Muscle of arm (tissue), 14 donors: ENCODE measurements around the gene R3HDM2. TPM values are rescaled to one million over a fixed set of nuclear protein-coding genes. Genes with fewer than 3 reads are reported as not detected.

ENCODE experiments used
- DNase-seq: peaks from one replicate; pipeline ENCODE4 v3.0.0-alpha.2; 2013
- long read RNA-seq, 11 donors: transcript quantifications; one replicate each; lab custom pipeline, GENCODE V29; 2026
- polyA plus RNA-seq, 12 donors: library from polyadenylated mRNA; unstranded; fragments of 120-200 nt; gene quantifications; one replicate each; pipeline ENCODE4 v1.2.1, GENCODE V29; 2013; ENCODE audit not compliant: insufficient read length in 12 of 12

R3HDM2 gene
- polyA plus RNA-seq = 10 to 100 TPM in 11 of 12 donors, not detected in 1; 36.4 to 92.7 (median 55.7) TPM
- long read RNA-seq, donor 1, partial matches to known transcripts = 5 of 10 reads
- long read RNA-seq, donor 1, other reads (novel, unspliced or antisense) = 5 of 10 reads
- long read RNA-seq, donor 2 = 0 reads
- long read RNA-seq, donor 3 = 0 reads
- long read RNA-seq, donor 4 = 0 reads
- long read RNA-seq, donor 5 = 0 reads
- long read RNA-seq, donor 6 = 0 reads
- long read RNA-seq, donor 7 = 0 reads
- long read RNA-seq, donor 8, full-length matches to known transcripts = 1 of 1 reads
- long read RNA-seq, donor 8, partial matches to known transcripts = 0 of 1 reads
- long read RNA-seq, donor 8, other reads (novel, unspliced or antisense) = 0 of 1 reads
- long read RNA-seq, donor 9, partial matches to known transcripts = 26 of 26 reads
- long read RNA-seq, donor 9, other reads (novel, unspliced or antisense) = 0 of 26 reads
- long read RNA-seq, donor 10 = 0 reads
- long read RNA-seq, donor 11 = 0 reads

DNA sequence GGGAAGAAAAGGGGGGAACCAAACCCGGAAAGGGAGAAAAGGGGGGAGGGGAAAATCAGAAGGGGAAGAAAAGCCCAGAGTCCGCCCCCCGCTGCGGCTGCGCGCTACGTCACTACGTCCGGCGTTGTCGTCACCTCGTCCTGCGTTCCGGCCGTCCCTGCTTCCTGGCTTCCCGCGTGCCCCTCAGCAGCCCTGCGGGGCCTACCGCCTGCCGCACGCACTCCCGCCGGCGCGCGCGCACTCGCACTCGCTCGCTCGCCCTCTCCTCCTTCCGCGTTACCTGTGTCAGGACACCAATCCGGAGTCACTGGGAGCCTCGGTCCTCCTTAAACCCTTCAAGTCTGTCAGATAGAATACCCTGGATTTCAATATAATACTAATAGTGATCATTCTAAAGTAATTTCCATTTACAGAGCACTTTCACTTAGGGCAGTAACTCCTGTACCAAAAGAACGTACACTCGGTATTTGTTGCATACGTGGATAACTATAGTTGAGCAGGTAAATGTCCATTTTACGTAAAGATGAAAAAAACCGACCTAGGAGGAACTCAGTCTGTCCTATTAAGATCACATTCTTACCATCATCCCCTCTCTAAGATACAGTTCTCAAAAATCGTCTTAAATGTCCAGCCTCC, at the start of gene R3HDM2:
R3HDM2 (minus strand) TSS at position 113 of the 636 bp plus-strand sequence. CDS start 120,615 bp downstream, outside the sequence.
- DNase-seq = peak; percentile 97

DNA sequence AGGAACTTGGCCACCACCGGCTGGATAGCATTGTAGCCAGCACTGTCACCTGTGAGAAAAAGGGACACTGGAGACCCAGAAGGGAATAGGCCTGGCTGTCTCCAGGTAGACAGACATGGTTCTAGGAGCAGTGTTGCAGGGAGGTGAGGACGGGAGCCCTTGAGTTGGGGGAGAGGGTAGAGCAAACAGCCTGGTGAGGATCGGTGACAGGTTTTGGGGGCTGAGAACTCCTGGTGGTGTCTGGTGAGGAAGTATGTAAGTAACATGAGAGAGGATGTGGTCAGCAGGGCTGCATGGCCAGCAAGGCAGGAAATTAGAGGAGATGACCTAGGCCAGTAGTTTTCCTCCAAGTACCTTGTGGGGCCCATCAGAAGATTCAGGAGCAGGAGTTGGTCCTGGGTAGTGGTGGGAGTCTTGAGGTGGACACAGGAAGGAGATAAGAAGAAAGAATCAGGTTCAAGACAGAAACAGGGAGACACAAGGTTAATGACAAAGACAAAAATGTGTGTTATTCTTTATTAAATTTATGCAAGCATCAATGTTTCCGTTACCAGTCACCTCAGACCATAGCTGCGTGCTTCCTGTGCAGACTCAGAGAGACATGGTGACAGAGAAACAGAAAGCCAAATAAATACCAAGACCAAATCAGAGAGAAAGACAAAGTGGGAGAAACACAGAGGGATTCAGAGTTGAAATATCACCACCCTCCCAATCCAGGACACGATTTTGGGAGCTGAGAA, 48.7 kb upstream of the R3HDM2 start, which contains the start of gene ARHGAP9:
ARHGAP9 (minus strand) TSS at position 491 of the 740 bp plus-strand sequence; CDS start at position 31, 460 bp downstream.
- no peak for DNase-seq

DNA sequence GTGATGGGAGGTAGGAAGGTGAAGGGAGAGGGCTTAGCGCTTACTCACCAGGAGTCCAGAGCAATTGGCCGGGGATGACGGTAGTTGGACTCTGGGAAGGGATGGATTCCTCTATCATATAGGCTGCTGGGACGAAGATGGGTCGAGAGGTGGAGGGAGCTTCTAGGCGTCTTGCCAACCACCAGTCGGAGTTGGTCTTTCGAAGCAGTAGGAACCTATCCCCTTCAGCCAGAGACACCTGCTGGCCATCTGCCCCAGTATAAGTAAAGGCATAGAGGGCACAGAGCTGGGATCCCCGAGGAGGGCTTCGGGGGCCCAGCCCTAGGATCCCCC, 48.2 kb upstream of the R3HDM2 start:
- DNase-seq = no peak

DNA sequence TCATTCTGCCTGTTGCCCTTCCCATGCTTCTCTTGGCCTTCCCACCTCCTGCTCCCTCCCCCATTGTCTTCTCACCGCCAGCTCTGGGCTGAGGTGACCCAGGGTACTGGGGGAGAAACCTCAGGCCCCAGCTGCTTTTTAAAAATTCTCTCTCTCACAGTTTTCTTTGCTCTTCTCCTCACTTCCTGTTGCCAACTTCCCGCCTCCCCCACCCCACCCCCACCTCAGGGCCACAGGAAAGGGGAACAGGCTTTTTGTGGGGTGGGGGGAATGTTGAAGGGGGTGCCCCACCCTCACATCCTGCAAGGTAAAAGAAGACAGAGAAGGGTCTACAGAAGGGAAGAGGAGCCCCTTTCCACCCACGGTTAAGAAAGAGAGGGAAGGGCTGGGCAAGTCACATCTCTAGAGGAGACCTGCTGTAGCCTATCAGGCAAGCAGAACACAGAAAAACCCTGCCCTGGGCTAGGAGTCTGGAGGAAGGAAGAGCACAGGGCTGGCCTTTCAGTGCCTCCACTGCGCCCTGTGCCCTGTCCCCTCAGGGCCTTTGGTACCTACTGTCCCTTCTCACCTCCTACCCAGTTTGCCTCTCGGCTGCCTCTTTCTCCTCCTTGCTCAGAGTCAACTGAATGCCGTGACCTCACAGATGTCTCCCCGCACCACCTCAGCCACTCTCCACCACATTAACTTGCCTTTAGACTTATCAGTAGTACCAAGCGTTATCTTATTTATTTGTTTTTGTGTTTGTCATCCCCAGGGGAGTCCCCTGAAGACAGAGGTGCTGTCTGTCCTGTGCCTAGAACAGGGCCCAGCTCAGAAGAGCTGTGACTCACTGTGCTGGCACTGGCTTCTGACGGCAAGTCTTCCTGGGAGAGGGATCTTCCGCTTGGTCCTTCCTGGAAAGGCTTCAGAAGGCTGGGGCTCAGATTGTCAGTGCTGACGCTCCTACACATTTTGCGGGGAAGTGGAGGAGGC, 47.2 kb upstream of the R3HDM2 start:
- no peak for DNase-seq

DNA sequence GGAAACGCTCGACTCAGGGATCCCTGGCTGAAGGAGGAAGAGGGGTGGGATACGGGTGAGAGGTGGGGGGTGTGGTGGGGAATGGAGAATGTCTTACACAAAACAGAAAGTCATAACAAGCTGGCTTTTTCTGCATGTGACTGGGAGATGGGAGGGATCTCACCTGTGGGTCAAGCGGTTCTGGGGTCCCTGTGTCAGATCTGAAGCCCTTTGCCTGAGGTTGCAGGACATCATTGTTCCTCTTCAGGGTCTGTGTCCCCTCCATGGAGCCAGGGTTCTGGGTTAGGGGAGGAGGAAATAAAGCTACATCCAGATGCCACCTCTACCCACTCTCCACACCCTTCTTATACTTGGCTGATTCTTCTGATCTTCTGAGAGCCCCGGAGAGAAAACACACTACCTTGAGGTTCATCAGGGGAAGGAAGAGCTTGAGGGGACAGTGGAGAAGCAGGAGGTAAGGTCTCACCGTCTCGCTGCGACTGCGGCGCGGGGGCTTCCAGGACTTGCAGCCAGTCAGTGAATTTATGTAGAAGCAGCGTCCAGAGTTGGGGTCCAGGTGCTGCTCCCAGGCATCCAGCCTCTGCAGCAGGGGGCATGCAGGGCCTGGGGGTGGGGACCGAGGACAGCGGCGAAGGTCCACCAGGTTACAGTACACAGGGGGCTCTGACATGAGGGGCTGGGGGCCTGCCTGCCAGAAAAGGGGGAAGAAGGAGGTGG, 46.3 kb upstream of the R3HDM2 start:
- no peak for DNase-seq

DNA sequence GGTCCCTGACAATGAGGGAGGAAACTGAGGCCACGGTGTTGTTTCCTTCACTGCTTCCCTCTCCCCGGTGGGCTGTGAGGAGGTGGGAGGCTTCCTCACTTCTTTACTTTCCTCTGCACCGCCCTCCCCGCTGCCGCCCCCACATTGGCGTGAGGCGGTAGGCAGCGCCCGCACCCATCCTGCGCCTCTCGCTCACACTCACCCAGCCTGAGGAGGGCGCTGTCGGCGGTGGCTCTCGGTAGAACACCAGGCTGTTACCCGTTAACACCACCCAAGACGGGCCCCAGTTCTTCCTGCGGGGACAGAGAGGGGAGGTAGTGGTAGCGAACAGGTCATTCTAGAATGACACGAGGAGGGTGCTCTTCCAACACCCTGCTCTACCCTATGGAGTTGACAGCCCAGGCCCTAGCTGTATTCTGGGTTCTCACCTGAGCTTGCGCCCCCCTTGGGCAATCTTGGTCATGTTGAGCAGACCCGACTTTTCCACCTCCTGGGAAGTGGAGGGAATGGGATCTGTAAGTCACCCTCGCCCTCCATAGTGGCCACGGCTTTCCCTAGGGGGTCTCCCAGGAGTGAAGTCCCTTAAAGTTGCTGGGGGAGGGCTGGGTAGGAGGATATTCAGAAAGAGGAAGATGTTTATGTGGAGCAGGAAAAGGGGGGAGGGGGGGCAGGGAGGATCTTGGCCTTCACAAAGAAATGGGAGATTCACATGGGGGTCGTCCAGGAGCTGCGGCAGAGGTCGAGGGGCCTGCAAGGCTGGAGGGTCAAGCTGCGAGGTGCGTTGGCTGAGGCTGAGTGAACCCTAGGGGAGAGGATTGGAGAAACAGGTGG, 45.5 kb upstream of the R3HDM2 start:
- no peak for DNase-seq

DNA sequence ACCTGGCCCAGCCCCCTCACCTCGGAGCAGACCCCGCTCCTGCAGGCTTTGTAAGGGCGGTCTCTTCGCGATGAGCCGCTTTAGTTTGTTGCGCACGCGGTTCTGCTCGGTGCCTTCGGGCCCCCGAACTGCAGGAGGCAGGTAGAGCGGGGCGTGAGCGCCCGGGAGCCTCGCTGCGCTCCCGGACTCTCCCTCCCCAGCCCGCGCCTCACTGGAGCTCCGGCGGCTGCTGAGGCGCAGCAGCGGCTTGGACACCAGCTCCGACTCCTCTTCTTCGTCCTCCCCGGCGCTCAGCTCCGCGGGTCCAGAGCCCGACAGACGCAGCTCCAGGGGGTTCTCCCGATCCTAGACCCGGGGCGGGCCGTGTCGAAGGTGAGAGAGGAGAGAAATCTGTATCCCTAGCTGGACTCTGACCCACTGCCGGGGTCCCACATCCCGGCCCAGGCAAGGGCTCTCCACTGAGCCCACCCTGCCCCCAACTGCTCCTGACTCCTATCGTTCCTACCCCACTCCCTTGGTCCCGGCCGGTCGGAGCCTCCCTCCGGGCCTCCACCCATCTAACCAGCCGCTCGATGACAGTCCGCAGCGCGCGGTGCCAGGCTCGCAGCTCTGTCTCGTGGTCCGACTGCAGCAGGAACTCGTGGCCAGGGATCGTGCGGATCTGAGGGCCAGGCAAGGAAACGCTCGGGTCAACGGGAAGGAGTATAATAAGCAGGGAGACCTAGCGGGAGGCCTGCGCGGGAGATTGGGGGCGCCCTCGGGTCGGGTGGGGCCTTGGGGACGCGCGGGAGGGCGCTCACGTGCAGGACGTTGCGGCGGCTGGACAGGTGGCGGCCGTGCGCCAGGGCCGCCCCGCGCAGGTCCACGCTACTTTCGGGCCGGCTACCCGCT, 44.7 kb upstream of the R3HDM2 start:
- DNase-seq = no peak

DNA sequence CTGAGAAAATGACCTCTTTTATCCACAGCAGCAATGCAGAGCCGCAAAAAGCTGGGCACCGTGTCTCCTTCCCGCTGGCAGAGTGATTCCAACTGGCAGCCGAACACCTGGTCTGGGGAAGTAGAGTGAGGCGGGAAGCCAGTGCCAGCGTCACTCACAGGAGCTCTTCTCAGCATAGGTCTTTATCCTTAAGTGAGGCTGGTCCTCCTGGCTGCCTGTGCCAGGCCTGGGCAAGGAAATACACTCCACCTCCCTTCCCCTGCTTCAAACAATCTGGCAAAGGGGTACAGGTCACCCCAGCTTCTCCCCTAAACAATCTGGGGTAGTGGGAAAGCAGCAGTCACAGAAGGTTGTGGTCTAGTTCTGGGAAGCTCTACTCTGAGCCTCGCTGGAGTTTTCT, 44.0 kb upstream of the R3HDM2 start:
- DNase-seq = no peak

DNA sequence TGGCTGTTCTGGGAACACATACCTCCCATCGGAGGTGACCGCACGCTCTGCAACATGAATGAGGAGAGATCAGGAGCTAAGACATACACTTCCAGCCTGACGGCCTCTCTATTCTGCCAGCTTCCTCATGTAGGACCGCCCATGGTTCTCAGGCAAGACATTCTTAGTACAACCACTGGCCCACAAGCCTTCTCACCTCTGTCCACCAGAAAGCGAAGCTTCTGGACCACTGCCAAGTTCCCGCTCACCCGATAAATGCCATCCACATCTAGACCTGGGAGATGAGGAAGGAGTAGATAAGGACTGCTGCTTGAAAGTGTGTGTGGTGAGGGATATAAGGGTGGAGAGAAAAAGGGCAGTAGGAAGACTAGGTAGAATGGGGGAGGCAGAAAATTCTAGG, 43.6 kb upstream of the R3HDM2 start:
- DNase-seq = no peak

DNA sequence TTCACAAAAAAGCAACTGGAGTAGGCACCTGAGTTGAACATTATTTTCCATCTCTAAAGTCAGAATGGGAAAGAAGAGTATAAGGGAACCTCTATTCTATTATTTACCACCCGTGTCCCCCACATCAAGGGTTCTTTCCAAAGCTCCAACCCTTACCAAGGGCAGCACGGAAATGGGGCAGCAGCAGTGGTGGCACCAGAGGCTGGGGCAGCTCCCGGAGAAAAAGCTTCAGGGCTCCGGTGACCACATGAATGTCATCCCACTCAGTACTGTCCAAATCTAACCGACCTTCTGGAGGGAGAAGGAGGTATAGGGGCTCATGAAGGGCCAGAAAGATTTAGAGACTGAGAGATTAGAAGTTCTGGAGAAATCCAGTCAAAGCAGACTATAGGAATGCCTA, 43.0 kb upstream of the R3HDM2 start:
- DNase-seq = no peak

DNA sequence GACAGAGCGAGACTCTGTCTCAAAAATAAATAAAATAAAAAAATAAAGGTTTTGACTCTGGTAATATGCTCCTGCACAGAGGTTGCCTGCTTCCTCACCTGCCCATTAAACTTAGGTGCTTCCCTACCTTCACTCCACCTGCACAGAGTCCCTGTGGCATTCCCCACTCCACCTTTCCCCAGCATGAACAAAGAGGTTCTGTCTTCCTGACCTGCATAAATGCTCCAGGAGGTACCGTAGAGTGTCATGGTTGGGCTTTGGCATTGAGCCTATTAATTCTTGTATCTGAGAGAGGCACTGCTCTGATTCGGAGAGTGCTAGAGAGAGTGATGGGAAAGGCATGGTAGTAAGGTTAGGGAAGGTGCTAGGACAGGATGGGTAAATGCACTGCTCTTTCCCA, 42.5 kb upstream of the R3HDM2 start:
- no peak for DNase-seq

DNA sequence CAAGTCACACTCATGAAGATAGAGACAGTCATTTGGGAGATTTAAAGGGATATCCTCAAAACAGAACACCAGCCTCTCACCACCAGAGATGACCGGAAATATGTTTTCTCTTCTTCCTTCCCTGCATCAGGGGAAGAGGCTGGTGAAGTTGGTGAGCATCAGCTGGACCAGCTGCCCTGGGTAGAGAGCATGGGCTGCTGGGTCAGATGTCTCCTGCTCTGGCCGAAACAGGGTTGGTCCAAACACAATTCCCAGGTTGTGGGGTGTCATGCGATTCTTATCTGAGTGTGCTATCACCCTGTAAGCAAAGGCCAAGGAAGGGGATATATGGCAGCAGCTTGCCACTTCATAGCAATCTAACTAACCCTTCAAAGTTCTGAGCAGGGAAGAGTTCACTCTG, 41.5 kb upstream of the R3HDM2 start:
- DNase-seq = no peak

DNA sequence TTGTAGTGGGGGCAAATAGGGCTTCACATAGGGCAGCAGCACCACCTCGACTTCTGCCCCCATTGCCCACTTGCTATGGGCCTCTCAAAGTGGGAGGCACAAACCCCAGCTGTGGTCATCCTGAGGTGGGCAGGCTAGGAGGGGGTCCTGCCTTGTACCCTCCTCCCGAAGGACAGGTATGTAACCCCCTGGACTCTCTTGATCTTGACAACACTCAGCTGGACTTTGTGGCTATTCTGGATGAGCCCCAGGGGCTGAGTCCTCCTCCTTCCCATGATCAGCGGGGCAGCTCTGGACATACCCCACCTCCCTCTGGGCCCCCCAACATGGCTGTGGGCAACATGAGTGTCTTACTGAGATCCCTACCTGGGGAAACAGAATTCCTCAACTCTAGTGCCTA, 40.8 kb upstream of the R3HDM2 start:
- DNase-seq = no peak

DNA sequence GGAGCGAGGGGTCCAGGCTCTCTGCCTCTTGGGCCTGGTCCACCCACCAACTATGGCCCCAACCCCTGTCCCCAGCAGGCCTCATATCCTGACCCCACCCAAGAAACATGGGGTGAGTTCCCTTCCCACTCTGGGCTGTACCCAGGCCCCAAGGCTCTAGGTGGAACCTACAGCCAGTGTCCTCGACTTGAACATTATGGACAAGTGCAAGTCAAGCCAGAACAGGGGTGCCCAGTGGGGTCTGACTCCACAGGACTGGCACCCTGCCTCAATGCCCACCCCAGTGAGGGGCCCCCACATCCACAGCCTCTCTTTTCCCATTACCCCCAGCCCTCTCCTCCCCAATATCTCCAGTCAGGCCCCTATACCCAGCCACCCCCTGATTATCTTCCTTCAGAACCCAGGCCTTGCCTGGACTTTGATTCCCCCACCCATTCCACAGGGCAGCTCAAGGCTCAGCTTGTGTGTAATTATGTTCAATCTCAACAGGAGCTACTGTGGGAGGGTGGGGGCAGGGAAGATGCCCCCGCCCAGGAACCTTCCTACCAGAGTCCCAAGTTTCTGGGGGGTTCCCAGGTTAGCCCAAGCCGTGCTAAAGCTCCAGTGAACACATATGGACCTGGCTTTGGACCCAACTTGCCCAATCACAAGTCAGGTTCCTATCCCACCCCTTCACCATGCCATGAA, 40.3 kb upstream of the R3HDM2 start:
- DNase-seq = no peak

DNA sequence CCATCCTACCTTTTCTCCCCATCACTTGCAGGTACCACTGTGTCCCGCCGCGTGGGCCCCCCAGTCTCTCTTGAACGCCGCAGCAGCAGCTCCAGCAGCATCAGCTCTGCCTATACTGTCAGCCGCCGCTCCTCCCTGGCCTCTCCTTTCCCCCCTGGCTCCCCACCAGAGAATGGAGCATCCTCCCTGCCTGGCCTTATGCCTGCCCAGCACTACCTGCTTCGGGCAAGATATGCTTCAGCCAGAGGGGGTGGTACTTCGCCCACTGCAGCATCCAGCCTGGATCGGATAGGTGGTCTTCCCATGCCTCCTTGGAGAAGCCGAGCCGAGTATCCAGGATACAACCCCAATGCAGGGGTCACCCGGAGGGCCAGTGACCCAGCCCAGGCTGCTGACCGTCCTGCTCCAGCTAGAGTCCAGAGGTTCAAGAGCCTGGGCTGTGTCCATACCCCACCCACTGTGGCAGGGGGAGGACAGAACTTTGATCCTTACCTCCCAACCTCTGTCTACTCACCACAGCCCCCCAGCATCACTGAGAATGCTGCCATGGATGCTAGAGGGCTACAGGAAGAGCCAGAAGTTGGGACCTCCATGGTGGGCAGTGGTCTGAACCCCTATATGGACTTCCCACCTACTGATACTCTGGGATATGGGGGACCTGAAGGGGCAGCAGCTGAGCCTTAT, 39.6 kb upstream of the R3HDM2 start:
- DNase-seq = no peak

DNA sequence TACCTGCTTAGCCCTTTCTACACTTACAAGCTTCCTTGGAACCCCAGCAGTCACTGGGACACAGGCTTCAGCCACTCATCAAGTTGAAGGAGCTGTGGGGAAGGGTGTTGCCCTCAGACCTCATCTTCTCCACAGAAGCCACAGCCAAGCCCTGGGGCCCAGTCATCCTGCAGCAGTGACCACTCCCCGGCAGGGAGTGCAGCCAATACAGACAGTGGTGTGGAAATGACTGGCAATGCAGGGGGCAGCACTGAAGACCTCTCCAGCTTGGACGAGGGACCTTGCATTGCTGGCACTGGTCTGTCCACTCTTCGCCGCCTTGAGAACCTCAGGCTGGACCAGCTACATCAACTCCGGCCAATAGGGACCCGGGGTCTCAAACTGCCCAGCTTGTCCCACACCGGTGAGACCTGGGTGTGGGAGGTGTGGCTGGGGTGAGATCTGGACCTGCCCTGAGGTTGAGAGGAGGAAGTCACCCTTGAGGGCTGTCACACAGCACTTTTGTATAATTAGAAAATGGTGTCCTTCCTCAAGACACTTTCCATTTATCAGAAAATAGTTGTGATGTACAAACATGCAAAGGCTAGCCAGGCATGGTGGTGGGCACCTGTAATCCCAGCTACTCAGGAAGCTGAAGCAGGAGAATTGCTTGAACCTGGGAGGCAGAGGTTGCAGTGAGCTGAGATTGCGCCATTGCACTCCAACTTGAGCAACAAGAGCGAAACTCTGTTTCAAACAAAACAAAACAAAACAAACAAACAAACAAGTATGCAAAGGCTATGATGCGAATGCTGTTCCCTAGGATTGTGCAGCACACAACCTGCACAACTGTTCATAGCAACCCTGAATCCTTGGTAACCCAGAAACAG, 38.7 kb upstream of the R3HDM2 start:
- DNase-seq = no peak
